Renal pelvis (tissue), 4 donors: ENCODE data around the gene RIPOR1. TPM values are rescaled to one million over a fixed set of nuclear protein-coding genes. Genes with fewer than 3 reads are reported as not detected.

Experiments
- DNase-seq: peaks from one replicate; pipeline ENCODE4 v3.0.0-alpha.2; 2013
- polyA plus RNA-seq, 3 donors: library from polyadenylated mRNA; unstranded; fragments of 120-200 nt; gene quantifications; one replicate each; pipeline ENCODE4 v1.2.1, GENCODE V29; 2013; ENCODE audit not compliant: insufficient read length in 3 of 3

RIPOR1 gene
- polyA plus RNA-seq, 3 donors: 135 to 155 (median 147) TPM

DNA sequence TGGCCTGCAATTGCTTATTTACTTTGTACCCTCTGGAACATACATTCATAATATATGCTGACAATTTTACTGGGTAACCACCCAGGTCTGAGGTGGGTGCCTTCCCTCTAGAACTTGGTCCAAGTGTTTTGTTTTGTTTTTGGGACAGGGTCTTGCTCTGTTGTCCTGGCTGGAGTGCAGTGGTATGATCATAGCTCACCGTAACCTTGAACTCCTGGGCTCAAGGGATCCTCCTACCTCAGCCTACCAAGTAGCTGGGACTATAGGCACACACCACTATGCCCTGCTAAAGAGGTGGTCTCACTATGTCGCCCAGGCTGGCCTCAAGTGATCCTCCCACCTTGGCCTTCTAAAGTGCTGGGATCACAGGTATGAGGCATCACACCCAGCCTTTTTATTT lies 22.5 kb downstream of the RIPOR1 start:
- no peak for DNase-seq

DNA sequence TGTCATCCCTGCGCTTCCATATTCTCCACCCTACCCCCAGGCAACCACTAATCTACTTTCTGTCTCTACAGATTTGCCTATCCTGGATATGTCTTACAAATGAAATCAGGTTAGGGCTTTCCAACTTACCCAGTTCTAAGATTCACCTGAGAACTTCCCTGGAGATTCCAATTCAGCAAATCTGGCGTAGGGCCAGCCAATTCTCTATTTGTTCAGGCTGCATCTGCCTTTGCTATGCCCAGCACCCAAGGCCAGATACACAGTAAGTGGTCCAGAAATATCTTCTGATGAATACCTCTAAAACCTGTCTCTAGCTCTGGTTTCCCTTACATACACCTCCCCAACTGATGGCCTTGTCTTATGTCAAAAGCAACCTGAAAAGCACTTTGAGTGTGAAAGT lies 23.3 kb downstream of the RIPOR1 start:
- DNase-seq: no peak

DNA sequence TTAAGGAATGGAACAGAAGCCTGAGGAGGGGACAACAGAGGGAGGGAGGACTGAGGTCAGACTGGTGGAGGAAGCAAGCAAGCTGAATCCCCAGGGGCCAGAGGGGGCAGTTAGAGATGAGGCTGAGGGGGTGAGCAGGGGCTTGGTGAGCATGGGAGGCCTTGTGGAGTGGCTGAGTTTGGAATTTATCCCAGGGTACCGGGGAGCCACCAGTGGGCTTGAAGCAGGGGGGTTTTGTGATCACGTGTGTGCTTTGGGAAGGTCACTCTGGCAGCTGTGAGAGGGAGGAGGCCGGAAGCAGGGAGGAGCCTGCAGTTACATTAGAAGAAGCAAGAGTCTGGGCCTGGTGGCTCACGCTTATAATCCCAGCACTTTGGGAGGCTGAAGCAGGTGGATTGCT lies 23.8 kb downstream of the RIPOR1 start:
- DNase-seq: no peak

DNA sequence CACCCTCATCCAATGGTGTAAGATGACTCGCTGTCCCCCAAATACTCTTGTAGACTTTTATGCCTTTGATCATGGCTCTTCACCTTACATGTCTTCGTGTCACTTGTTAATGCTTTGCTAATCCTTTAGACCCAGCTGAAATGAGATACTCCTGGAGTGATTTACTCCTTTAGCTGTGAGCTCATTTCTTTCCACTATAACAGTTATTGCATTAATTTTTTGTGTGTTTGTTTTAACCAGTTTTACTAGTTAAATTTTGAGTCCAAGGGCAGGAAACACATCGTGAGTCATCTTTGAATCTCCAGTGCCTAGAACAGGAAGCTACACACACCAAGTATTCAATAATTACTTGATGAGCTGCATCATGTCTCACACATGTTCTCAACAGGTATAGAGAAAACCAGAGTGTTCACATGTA lies 27.2 kb downstream of the RIPOR1 start:
- DNase-seq: no peak

DNA sequence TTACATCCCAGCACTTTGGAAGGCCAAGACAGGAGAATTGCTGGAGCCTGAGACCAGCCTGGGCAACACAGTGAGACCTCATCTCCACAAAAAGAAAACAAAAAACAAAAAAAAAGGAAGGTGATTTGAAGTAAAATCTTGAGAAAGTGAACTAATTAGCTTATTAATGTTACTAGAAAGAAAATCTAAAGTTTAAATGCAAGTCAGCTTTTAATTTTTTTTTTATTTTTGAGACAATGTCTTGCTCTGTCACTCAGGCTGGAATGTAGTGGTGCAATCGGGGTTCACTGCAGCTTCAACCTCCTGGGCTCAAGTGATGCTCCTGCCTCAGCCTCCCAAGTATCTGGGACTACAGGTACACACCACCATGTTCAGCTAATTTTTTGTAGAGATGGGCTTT lies 30.2 kb downstream of the RIPOR1 start:
- no peak for DNase-seq

DNA sequence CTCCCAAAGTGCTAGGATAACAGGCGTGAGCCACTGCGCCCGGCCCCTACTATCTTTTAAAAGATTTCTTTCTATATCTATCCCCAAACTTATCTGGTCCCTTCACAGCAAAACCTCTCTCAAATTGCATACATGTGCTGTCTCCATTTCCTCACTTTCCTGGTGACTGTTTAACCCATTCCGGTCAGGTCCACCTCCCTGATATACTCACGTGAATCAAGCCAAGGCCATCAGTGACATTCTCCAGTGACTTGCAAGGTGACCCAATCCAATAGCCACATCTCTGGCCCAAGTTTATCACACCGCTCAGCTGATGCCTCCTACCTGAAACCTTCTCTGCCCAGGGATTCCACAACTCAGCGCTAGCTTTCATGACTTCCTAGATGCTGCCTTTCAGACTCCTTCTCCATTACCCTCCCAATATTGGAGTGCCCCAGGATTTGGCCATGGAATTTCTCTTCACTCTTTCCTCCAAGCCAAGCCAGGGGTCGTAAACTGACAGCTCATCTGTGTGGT lies 32.3 kb downstream of the RIPOR1 start:
- no peak for DNase-seq

DNA sequence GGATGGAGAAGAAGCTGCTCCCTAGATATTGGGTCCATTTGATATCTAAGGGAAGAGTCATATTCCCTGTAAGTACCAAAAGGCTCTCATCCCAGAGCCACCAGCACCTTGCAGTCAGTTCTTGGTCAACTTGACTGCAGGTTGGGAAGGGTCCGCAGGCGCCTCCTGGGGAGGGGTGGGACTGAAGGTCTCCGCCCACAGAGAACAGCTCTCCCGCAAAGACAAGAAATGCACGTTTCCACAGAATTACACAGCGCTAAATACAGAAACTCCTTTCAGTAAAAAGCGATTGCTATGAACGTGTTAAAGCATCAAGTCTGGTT lies 32.8 kb downstream of the RIPOR1 start:
- DNase-seq: no peak

DNA sequence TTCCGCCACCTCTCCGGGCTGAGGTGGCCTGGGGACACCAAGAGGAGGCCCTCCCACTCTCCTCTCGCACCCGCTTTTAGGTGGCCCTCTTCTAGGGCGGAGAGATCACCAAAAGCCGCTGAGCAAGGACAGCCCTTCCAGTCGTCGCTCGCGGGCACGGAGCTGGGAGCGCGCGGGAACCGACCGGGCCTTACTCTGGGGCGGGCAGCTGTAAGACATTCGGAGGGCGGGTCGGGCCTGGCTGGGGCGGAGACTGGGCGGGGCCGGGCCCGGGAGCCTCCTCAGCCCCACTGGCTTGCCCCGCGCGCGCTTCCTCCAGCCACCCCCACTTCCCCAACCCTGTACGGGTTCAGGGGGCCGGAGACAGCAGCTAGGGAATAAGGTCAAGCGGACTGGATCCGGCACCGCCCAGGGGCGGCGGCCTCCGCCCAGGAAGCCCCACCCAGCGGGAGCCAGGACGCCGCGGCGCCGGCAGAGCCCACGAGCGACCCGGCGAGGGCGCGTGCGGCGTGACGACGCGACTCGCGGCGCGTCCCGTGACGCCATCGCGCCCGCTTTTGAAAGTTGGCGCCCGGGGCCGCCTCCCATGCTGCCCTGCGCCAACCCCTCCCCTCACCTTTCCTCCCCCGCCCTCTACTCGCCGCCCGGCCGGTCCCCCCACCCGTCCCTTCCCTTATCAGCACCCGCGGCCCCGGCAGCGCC lies 33.3 kb downstream of the RIPOR1 start:
- DNase-seq: peak; percentile 95

DNA sequence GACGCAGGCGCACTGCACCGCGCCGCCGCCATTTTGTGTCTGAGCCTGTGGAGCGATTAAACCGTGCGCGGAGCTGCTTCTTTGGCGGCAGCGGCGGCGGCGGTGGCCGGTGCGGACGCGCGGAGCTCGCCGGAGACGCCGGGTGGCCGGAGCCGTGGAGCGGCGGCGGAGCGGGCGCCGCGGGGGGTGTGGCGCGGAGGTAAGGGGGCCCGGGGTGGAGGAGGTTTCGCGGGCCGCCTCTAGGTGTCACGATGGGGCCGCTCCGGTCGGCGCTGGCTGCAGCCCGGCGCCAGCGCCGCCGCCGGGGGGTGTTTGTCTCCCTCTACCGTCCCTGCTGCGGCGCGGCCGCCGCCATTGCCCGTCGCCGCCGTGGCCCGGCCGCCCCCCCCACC lies 33.9 kb downstream of the RIPOR1 start, which contains the start of gene CTCF:
CTCF (plus strand) TSS at position 1 of the 392 bp plus-strand sequence. CDS start 48,307 bp downstream, outside the sequence.
- DNase-seq: peak; percentile 81

DNA sequence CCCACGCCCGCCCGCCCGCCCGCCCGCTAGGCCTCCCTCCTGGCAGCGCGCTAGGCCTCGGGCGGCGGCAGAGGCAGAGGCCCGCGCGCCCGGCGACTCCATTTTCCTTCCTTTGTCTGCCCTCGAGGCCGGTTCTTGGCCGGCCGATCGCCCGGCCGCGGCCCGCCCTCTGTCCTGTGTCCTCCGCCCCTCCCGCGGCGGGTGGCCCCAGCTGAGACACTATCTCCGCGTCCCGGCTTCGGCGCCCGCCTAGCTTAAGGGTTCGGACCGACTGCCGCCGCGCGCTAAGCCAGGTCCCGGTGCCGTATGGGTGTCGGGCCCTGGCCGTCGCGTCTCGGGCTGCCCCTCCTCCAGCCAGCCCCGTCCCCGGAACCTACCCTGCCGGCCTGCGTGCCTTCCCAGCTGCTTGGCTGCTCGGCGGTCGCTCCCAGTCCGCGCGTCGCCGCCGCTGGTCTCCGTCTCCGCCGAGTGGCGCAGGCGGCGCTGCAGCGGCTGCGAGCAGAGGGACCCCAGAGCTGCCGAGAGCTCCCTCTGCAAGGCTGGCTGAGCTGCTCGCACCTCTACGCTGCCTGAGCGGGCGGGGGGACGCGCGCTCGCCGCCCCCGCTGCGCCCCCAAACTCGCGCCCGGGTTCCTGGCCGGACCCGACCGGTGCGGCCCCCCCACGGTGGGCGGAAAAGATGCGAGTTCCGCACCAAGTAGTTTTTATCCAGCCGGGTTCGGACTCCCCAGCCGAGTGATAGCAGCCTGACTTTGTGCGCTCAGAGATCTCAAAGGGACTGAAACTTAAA lies 34.5 kb downstream of the RIPOR1 start:
- DNase-seq: peak; percentile 58

DNA sequence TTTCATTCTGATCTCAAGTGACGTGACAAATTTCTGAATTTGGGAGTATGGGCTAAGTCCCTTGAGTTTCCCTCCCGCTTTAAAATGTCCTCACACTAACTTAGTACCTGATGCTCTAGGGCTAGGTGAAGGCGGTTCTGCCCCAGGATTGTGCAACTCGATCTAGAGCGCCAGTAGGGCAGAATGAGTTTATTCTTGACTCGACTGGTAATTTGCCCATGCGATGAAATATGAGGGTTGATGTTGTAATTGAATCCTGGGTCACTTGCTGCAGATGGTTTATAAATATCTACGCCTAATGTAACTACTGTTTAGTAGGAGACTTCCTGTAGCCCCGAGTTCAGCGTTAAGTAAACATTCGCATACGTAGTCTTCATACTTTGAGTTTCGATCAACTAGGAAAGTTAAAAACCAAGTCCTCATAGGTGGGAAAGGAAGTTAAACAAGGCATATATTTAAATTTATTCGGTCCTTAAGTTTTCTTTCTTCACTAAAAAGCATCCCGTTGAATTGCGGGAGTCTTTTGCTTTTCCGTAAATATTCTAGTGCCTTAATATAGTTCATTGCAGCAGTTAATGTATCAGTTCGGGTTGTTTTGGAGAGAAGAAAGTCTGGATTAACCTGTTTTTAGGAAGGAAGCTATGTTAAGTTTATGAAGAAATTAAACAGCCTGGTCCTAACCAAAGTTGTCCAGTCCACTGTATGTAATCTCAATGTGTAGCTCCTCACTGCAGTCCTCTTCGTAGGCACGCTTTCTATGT lies 35.3 kb downstream of the RIPOR1 start:
- DNase-seq: peak; percentile 54

DNA sequence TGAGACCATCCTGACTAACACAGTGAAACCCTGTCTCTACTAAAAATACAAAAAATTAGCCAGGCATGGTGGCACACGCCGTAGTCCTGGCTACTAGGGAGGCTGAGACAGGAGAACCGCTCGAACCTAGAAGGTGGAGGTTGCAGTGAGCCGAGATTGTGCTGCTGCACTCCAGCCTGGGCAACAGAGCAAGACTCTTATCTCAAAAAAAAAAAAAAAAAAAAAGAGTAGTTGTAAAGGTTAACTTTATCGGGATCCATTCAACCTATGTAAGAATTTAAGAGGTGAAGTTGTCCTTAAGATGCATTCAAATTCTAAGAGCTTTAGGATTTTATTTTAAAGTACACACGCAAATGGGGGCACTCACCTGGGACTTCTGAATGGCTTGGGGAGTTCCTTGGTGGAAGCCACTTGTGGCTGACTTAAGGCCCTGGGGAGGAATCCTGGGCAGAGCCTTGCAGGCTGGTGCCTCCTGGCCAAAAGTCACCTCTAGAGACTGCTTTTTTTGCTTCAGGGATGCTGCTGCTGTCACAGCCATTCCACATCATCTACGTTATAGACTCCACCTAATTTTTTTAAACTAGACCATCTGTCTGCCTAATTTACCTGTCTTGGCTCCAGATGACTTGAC lies 37.0 kb downstream of the RIPOR1 start:
- no peak for DNase-seq

DNA sequence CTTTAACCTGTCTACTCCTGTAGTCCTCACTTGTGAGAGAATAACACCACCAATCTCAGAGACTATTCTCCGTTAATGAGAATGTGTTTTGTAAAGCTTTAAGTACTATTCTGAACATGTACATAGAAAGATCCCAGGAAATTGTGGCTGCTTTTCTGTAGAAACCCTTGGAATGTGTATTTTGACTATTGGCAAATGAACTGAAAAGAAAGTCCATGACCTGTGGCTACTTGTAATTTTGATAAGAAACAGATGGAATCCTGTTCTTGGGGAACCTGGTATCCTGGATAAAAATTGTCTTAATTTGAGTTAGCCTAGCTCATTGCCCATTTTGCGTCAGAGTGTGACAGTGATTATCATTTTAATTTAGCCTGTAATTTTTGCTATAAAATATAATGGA lies 42.8 kb downstream of the RIPOR1 start:
- DNase-seq: no peak

DNA sequence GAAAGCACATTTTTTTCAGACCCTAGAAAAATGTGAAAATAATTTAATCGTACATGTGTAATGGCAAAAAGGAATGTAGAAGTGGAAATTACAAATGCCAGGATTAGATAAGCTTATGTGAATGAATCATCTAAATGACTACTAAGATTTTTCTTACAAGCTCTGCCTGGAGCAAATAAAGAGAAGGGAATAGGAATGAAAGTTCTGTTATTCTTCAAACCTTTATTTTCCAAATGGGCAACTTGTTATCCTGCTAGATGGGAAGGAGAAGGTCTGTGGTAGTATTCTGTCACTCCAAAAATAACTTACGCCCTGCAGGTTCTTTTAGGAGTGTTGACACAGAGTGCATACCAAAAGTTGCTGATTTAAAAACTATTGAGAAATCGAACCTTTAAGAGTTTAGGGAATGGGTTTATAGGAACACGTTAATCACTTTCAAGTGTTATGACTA lies 43.4 kb downstream of the RIPOR1 start:
- DNase-seq: no peak

DNA sequence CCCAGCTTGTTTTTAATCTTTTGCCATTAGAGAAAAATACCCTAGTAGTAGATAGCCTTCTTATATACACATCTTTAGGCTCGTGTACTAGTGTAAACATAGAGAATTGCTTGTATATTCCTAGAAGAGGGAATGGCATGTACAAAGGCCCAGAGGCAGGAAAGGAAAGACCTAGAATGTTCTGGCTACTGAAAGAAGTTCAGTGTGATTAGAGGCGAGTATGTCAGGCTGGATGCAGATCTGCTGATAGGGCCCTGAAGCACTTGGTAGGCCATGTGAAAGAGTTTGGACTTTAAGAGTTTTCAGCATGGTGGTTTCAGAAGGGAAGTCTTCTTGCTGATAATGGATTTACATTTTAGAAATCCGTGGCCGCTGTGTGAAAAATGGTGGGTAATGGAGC lies 51.1 kb downstream of the RIPOR1 start:
- DNase-seq: no peak

DNA sequence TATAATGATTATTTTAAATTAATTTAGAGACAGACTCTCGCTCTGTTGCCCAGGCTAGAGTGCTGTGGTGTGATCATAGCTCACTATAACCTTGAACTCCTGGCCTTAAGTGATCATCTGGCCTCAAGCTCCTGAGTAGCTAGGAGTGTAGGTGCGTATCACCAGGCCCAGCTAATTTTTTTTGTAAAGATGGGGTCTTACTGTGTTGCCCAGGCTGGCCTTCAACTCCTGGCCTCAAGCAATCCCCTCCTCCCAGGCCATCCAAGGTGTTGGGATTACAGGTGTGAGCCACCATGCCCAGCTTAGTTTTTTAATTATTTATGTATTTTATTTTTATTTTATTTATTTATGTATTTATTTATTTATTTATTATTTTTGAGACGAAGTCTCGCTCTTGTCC lies 51.6 kb downstream of the RIPOR1 start:
- no peak for DNase-seq

DNA sequence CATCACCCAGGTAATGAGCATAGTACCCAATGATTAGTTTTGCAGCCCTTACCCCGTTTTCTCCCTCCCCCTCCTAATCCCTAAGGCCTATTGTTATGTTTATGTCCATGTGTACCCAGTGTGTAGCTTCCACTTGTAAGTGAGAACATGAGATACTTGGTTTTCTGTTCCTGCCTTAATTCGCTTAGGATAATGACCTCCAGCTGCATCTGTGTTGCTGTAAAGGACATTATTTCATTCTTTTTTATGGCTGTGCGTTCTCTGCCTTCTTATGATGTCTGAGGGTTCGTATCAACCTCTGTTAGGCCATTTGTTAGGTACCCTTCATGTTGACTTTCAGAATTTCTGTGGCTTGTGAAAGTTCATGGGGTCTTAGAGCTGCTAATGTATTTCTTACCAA lies 64.7 kb downstream of the RIPOR1 start:
- no peak for DNase-seq

DNA sequence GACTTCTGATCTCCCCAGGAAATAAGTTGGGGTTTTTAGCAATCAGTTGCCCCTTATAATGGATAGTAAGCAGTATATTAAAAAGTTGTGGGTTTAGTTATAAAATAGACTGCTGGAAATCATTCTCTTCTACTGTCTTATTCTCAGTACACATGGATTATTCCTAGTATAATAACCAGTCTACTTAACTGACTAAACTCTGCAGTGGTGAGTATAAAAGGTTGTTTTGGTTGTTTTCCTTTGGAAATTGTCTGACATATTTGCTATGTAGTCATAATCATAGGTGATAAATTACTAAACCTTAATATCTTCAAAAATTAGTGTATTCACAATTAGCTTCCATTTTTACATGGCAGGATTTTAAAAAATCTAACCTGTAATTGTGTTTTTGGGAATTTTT lies 65.1 kb downstream of the RIPOR1 start:
- no peak for DNase-seq

DNA sequence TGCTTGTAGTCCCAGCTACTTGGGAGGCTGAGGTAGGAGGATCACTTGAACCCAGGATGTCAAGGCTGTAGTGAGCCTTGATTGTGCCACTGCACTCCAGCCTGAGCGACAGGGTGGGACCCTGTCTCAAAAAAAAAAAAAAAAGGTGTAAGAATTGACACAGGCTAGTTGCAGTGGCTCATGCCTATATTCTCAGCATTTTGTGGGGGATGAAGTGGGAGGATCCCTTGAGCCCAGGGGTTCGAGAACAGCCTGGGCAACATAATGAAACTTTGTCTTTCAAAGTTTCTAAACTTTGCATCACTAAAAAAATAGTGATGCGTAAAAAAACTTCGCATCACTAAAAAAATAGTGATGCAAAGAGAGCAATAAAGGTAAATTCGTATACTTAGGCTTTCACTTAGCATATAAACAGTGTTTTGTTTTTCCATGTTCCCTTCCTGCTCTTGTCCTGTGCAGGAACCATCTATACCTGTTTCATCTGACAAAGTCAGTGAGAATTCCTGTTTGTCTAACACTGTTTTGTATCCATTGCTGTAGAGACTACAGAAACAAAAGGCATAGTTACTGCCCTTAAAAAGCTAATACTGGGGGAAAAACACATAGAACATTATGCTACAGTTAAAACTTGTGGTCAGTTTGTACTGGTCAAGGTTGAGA lies 65.8 kb downstream of the RIPOR1 start:
- DNase-seq: no peak

DNA sequence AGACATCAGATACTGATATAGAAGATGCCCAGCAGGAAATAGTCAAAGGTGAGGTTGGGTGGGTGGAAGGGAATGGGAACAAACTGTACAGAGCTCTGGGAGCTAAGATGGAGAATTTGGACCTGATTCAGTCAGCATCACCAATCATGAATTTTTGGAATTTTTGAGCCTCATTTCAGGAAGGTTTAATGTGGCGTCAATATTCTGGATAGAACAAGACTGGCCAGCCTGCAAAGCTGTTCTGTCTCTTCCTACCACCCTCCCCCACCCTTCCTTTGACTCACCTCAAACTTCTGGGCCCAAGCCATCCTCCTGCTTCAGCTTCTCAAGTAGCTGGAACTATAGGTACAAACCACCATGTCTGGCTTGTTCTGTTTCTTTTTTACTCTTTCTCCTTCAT lies 66.3 kb downstream of the RIPOR1 start:
- no peak for DNase-seq
